K562 (cell line): ENCODE results near the gene UBXN1. TPM values are rescaled to one million over a fixed set of nuclear protein-coding genes. Genes with fewer than 3 reads are reported as not detected.

ENCODE experiments used
- BRD9 ChIP-seq: fragments of 450-650 bp; IDR thresholded peaks from 2 replicates; pipeline ENCODE4 v1.6.1; 2018; ENCODE audit warnings: low read depth; ENCODE audit not compliant: partially characterized antibody
- CBX5 ChIP-seq: IDR thresholded peaks from 2 replicates; pipeline ENCODE4 v1.6.1; 2014; ENCODE audit warnings: low read depth, borderline replicate concordance
- CREB5 ChIP-seq: fragments of 250-450 bp; sonication (Bioruptor Pico); IDR thresholded peaks from 2 replicates; pipeline ENCODE4 v1.5.0; 2020; ENCODE audit warnings: mild to moderate bottlenecking
- HNRNPUL1 ChIP-seq: fragments of 200-400 bp; formaldehyde crosslinking; IDR thresholded peaks from 2 replicates; pipeline ENCODE4 v1.6.1; 2017; ENCODE audit warnings: low read length
- KDM5B ChIP-seq: fragments of 200-600 bp; sonication (generic); IDR thresholded peaks from 2 replicates; pipeline ENCODE4 v1.6.1; 2012; ENCODE audit warnings: low read depth, mild to moderate bottlenecking, moderate library complexity, low read length, control low read depth, inconsistent platforms; ENCODE audit not compliant: insufficient replicate concordance
- MYBL2 ChIP-seq, 2 experiments: fragments of 450-650 bp in 1 of 2; sonication (generic) in 1 of 2; formaldehyde crosslinking in 1 of 2; IDR thresholded peaks; 2 replicates each; pipeline versions ENCODE4 v1.6.1 to v1.8.1; 2017 to 2022; ENCODE audit warnings: borderline replicate concordance in 1 of 2, inconsistent platforms in 1 of 2, low read depth in 1 of 2, mild to moderate bottlenecking in 1 of 2, missing genetic modification reagents in 1 of 2, moderate library complexity in 1 of 2
- RAD21 ChIP-seq, 2 experiments: fragments of 250-450 bp in 1 of 2; fragments of 450-650 bp in 1 of 2; sonication (Bioruptor Pico) in 1 of 2; formaldehyde crosslinking in 1 of 2; IDR thresholded peaks in 1 of 2; conservative IDR thresholded peaks in 1 of 2; 2 replicates each; pipeline versions ENCODE4 v1.4.0 to v1.8.0; 2020 to 2022; ENCODE audit warnings: mild to moderate bottlenecking in 2 of 2, moderate library complexity in 1 of 2
- RBM22 ChIP-seq: fragments of 200-400 bp; formaldehyde crosslinking; IDR thresholded peaks from 2 replicates; pipeline ENCODE4 v1.6.1; 2018; ENCODE audit warnings: low read length, low read depth; ENCODE audit not compliant: poor library complexity, severe bottlenecking
- RERE ChIP-seq: sonication (generic); formaldehyde crosslinking; IDR thresholded peaks from 2 replicates; pipeline ENCODE4 v1.8.0; 2023; ENCODE audit warnings: missing genetic modification reagents, mild to moderate bottlenecking, borderline replicate concordance
- SPI1 ChIP-seq: IDR thresholded peaks from 2 replicates; pipeline ENCODE4 v1.6.1; 2011; ENCODE audit warnings: low read depth, low read length, control low read depth, borderline replicate concordance
- SREBF2 ChIP-seq: sonication (generic); formaldehyde crosslinking; IDR thresholded peaks from 2 replicates; pipeline ENCODE4 v1.4.0; 2020; ENCODE audit warnings: mild to moderate bottlenecking, missing genetic modification reagents
- SRSF1 ChIP-seq: fragments of 200-400 bp; formaldehyde crosslinking; IDR thresholded peaks from 2 replicates; pipeline ENCODE4 v1.6.1; 2017; ENCODE audit warnings: mild to moderate bottlenecking, low read depth, low read length, moderate library complexity
- TCFL5 ChIP-seq: fragments of 250-450 bp; sonication (Bioruptor Pico); conservative IDR thresholded peaks from 2 replicates; pipeline ENCODE4 v1.6.1; 2021; ENCODE audit warnings: mild to moderate bottlenecking, moderate library complexity, matching md5 sums
- ZNF184 ChIP-seq: sonication (generic); formaldehyde crosslinking; IDR thresholded peaks from 2 replicates; pipeline ENCODE4 v1.5.0; 2020; ENCODE audit warnings: missing genetic modification reagents
- ZNF347 ChIP-seq: fragments of 450-650 bp; formaldehyde crosslinking; IDR thresholded peaks from 2 replicates; pipeline ENCODE4 v1.4.0; 2020; ENCODE audit warnings: low read depth, mild to moderate bottlenecking, moderate library complexity
- ZNF436 ChIP-seq: fragments of 250-450, 450-650 bp; sonication (Bioruptor Pico); formaldehyde crosslinking; IDR thresholded peaks from 2 replicates; pipeline ENCODE4 v1.7.0; 2020; ENCODE audit warnings: mild to moderate bottlenecking
- ZNF644 ChIP-seq: fragments of 200-800 bp; sonication (Bioruptor generic); IDR thresholded peaks from 2 replicates; pipeline ENCODE4 v1.6.1; 2016; ENCODE audit warnings: low read depth, missing genetic modification characterization, missing compliant biosample characterization
- polyA plus RNA-seq, 8 experiments: library from polyadenylated mRNA; depleted of rRNA in 4 of 8; stranded (reverse) in 5 of 8; unstranded in 3 of 8; fragments of >200 nt; fragmentation: Nextera tagmentation in 2 of 8; fragmentation: Illumina TruSeq in 1 of 8; extraction: Ambion mirVana in 2 of 8; extraction: Trizol in 1 of 8; gene quantifications; 2 replicates each; pipeline versions ENCODE4 v1.2.1 to v1.2.3, GENCODE V29; 2011 to 2014; ENCODE audit warnings: inconsistent platforms in 1 of 8, missing spikeins in 1 of 8
- total RNA-seq, 7 experiments: library from RNA; depleted of rRNA in 6 of 7; stranded (reverse); fragments of >200 nt in 6 of 7; fragmentation: Illumina TruSeq in 2 of 7; extraction: Trizol in 2 of 7; gene quantifications; 2 replicates each; pipeline versions ENCODE4 v1.2.1 to v1.2.3, GENCODE V29; 2011 to 2021; ENCODE audit warnings: low replicate concordance in 1 of 7
- TF ChIP-seq, protein P1 (sequence below): sonication (generic); formaldehyde crosslinking; IDR thresholded peaks from 2 replicates; pipeline ENCODE4 v1.4.0; 2020; ENCODE audit warnings: mild to moderate bottlenecking, missing genetic modification reagents

UBXN1 gene
- total and polyA plus RNA-seq, 9 of the 15 experiments (the other 6 are each of a cell fraction or from before 2014, with no cell fraction given), result 4.8 to 263 (median 99.7) TPM

GRCh38 chr11:62666259-62666926 is 12.5 kb downstream of the UBXN1 start (continued):
- TF ChIP-seq RERE (CRISPR knock-in tag) (no peak), CBX5 (no peak), KDM5B (peak; percentile 36), BRD9 (no peak), TCFL5 (CRISPR knock-in tag) (no peak), ZNF436 (0 out of 2 replicates have a peak, but pooled peaks have one; percentile 31), ZNF644 (tag) (no peak), HNRNPUL1 (peak; percentile 80), RBM22 (peak; percentile 30), CREB5 (no peak), MYBL2 (IDR thresholded peaks at IDR 0.05; ENCODE audit: low read depth) (no peak), MYBL2 (CRISPR knock-in tag; IDR thresholded peaks at IDR 0.05; ENCODE audit: borderline replicate concordance) (no peak), ZNF184 (CRISPR knock-in tag) (no peak), ZNF347 (CRISPR knock-in tag) (no peak), RAD21 (CRISPR knock-in tag; conservative IDR thresholded peaks at IDR 0.05 in 1 of 2, IDR thresholded peaks at IDR 0.05 in 1 of 2) (no peak), SREBF2 (CRISPR knock-in tag) (no peak), SPI1 (no peak), SRSF1 (no peak)
- TF ChIP-seq, protein P1, sequence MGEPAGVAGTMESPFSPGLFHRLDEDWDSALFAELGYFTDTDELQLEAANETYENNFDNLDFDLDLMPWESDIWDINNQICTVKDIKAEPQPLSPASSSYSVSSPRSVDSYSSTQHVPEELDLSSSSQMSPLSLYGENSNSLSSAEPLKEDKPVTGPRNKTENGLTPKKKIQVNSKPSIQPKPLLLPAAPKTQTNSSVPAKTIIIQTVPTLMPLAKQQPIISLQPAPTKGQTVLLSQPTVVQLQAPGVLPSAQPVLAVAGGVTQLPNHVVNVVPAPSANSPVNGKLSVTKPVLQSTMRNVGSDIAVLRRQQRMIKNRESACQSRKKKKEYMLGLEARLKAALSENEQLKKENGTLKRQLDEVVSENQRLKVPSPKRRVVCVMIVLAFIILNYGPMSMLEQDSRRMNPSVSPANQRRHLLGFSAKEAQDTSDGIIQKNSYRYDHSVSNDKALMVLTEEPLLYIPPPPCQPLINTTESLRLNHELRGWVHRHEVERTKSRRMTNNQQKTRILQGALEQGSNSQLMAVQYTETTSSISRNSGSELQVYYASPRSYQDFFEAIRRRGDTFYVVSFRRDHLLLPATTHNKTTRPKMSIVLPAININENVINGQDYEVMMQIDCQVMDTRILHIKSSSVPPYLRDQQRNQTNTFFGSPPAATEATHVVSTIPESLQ (CRISPR knock-in tag), result no peak
